ENCODE data around the gene DPP7.
A peak's percentile ranks its signal among the peaks of the same experiment; 100 is the strongest.
"Not testable (repeated sequence)": the region's sequence is repeated elsewhere in the genome, so short reads cannot be mapped to it uniquely, and the experiment has no call there.

Gene DPP7

DNA sequence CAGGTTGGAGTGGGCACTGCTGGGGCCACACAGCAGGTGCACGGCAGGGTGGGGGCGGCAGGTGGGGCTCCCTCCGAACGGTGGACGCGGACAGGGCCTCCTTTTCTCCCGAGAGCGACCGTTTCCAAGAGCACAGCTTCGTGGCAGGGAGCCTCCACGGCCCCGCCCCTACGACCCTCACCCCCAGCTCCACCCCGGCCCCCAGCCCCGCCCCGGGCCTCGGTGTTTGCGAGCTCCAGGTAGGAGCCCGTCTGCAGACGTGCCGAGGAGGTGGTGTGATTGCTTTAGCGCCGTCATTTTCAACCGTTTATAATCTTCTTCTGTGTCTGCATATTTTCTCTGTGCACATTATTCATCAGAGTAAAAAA, 33.2 kb upstream of the DPP7 start:
- no peak for DNase-seq

DNA sequence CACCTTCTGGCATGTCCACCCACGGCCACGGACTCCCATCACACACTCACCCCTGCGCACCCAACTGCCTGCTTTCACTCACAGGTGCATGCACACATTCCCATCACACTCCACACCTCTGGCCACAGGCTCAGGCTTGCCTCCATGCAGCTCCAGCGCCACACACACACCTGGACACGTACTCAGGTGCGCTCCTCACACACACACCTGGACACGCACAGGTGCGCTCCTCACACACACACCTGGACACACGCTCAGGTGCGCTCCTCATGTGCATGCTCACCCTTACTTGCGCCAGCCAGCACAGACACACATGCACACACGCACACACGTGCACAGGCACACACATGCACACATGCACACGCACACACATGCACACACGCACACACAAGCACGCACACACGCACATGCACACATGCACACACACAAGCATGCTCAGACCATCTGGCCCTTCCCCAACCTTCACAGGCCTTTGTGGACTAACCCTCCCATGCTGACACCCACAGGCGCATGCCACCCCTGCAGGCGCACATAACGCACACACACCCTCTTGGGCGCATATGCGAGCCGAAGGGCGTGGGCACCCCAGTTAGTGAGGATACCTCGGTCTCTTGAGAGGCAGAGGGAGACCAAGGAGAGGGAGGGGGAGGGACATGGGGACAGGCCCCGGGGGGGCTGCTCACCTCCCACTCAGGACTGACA, 32.7 kb upstream of the DPP7 start:
- no peak for DNase-seq

DNA sequence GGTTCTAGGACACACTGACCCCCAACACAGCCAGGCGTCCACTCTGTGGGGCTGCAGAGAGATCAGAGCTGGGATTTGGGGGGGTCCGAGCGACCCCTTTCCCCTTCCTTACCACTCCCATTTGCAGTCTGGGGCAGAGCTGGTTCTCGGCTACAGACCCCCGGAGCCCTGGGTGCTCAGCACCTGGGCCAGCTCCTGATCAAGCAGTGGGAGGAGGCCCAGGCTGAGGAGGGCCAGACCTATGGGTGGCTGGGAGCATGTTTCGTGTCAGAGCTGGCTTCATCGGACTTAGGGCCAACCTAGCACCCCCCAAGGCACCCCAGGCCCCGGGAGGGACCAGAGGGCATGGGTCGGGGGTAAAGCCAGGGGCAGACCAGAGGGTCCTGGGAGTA, 32.0 kb upstream of the DPP7 start:
- no peak for DNase-seq

DNA sequence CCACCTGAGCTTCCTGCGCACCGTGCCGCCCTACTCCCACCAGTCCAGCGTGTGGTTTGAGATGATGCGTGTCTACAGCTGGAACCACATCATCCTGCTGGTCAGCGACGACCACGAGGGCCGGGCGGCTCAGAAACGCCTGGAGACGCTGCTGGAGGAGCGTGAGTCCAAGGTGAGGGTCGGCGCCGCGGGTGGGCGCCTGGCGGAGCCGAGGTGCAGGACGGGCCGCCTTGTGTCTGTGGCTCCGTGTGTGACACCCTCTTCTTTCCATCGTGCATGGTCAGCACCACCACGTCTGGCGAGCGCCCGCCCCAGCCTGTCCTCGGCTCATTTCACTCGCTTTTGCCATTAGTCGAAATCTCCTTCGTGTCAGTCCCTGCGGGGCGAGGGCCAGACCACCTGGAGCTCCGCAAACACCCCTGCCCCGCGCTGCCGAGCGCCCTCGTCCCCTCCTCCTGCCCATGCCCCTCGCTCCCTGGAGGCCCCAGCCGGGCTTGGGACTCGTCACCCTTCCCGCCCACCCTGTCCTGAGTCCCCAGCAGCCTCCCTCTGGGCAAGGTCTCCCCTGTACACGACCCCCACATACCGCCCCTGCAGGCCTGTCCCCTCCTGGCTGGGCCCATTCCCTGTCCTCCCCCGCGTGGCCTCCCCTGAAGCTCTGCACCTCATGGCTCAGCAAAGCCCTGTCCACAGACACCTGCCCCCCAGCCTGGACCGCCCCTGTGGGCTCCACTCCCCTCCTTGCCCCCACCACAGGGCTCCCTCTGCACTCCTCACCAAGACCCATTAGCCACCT, 31.4 kb upstream of the DPP7 start:
- no peak for DNase-seq

DNA sequence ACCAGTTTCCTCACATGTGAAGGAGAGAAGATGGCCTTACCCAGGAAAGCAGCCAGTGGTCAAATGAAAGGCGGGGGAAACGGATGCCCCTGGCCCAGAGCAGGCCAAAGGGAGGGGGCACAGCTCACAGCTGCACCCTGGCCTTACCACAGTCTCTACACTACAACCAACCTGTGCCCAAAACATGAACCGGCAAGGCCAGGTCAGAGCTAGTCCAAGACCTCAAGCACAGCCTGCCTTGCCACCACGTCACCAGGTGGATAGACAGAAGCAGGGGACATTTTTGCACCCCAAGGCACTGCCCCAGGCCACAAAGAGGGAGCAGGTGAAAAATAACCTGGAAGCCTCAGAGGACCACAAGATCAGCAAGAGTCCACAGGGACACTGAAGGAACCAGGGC, 28.9 kb upstream of the DPP7 start:
- DNase-seq = no peak

DNA sequence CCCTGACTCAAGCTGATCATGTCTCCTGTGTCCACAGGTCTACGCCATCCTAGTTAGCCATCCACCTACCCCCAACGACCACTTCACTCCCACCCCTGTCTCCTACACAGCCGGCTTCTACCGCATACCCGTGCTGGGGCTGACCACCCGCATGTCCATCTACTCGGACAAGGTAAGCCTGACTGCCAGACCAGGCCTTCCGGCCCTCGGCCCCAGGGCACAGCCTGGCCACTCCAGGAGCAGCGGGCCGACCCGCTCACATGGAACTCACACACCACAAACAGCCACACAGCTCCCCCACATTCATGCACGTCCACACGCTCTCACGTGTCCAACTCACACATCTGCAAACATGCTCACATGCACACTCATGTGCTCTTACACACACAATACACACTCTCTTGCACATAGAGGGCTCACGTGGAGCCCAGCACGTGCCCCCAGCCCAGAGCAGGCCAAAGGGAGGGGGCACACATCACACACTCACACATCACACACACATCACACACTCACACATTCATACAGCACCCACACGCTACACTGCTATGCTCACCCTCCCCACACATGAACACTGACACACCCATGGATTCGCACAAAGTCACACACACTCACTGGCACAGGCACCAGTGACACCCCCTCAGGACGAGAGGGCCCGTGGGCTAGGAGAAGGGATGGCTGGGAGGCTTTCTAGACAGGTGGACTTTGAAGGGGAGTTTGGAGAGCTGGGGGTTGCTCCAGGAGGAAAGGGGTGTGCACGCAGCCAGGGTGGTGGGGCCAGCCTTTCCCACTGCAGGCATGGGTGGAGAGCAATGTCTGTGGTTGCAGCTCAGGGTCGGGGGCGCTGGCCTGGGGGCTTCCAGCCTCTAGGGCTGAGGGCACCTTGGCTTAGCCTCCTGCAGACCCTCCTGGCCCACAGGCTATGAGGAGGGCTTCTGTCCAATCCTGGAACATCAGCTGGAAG, 27.7 kb upstream of the DPP7 start:
- no peak for DNase-seq

DNA sequence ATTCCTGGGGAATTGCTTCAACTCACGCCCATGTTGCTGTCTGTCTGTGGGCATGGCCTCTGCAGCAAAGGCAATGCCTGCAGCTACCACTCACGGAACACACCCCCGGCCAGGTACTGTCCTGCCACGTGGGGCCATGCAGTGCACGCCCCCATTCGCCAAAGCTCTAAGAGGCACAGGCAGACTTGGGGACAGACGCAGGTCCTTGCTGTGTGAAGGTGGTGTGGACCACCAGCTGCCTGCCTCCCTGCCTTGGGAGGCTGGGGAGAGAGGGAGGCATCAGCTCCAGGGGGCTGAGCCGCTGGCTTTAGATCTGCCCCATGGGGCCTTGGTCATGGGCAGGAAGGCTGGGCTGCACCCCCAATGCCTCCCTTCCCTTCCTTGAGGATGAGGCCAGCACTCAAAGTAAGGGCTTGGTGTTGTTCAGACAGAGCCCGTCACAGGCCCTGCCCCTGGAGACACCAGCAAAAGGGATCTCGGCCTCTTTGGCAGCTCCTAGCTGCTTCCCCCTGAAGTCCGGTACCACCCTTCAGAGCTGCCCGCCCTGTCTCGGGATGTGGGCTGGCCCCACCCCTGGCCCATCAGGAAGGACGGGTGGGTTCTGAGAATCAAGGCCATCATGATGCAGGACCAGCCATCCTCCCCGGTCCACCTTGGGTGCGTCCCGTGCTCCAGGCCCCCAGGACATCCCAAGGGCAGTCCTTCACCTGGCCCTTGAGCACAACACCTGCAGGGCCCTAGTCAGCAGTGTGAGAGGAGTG, 26.7 kb upstream of the DPP7 start:
- no peak for DNase-seq

DNA sequence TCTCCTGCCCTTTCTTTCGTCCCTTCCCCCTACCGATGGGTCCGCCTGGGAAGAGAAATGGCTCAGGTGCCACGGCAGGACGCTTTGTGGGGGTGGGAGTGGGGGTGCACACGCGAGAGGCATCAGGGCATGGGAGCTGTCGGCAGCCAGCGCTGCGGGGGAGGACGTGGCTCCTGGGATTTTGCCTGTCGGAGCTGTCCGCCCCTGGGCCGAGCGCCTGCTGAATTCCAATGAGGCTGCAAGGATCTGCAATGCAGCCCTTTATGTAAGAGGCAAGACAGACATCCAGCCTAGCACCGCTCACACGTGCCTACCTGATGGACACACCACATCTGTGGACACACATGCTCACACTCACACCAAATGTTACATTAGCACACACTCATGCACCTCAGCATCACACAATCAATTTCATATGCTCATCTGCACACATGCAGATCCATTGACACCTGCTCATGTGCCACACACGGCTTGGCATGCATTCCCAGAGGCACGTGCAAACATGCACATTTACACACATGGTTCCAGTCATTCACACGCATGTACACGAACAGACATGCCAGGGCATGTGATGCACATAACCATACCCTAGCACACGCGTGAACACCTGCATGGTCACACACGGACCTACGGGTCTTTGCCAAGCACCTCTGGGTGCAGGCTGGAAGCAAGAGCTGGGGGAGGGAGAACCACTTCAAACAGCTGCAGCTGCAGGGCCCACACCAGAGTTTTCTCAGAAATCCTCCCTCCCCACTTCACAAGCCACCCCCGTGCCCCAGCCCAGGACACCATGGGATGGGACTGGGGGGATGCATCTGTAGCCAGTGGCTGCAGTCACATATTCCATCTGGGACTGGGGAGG, 25.8 kb upstream of the DPP7 start:
- no peak for DNase-seq

DNA sequence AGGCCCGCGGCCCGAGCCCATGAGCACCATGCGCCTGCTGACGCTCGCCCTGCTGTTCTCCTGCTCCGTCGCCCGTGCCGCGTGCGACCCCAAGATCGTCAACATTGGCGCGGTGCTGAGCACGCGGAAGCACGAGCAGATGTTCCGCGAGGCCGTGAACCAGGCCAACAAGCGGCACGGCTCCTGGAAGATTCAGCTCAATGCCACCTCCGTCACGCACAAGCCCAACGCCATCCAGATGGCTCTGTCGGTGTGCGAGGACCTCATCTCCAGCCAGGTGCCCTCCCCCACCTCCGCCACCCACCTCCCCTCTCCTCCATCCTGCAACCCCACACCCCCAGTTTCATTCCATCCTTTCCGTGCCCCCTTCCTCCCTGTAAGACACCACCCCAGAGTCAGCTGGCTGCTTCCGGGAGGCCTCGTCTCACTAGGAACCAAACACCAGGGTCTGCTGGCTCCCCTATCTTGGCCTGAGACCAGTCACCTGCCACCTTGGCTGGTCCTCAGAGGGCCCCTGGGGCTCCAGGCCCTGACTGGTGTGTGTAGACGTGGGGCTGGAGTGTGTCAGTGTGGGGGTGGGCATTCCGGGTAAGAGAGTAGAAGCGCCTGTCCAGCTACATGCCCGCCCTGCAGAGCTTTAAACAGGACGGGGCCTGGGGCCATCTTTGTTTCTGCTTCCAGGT, 25.1 kb upstream of the DPP7 start:
- DNase-seq = no peak

DNA sequence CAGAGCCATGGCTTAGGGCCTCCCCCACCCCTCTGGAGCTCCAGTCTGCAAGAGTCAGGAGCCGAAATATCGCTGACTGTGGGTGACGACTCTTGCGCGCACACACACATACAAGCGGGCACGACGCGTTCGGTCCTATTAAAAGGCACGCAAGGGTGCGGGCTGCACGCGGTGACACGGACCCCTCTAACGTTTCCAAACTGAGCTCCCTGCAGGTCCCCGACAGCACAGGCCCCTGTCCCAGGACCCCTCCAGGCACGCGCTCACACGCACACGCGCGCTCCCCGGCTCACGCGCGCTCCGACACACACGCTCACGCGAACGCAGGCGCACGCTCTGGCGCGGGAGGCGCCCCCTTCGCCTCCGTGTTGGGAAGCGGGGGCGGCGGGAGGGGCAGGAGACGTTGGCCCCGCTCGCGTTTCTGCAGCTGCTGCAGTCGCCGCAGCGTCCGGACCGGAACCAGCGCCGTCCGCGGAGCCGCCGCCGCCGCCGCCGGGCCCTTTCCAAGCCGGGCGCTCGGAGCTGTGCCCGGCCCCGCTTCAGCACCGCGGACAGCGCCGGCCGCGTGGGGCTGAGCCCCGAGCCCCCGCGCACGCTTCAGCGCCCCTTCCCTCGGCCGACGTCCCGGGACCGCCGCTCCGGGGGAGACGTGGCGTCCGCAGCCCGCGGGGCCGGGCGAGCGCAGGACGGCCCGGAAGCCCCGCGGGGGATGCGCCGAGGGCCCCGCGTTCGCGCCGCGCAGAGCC, 24.4 kb upstream of the DPP7 start, which contains the start of gene GRIN1:
TSS of gene GRIN1 (plus strand) at position 433 of the 746 bp plus-strand sequence. CDS start 333 bp downstream, outside the sequence.
- DNase-seq = no peak

DNA sequence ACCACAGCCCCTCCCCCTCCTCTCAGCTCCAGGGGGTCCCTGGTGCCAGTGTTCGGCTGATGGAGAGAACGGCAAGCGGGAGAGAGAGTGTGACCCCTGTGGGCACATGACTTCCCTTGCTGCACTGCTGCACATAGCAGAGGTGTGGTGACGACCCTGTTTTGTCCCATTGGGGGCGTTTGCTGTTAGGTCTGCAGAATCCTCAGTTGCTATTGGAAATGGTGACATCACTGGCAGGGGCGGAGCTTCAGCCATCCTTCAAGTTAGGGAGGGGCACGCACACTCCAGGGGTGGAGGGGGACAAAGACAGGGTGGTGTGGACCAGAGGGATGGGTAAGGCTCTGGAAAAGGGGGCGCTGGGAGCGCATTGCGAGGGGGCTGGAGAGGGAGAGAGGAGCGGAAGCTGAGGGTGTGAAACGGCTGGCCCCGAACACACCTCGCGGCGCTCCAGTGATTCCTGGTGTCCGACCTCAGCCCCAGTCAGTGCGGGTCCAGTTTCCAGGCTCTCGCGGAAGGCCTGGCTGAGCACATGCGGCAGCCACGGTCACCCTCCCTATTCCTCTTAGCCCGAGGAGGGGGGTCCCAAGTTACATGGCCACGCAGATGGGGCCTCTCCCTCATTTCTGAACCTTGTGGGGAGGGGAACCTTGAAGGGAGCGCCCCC, 23.7 kb upstream of the DPP7 start:
- DNase-seq = peak; percentile 4

DNA sequence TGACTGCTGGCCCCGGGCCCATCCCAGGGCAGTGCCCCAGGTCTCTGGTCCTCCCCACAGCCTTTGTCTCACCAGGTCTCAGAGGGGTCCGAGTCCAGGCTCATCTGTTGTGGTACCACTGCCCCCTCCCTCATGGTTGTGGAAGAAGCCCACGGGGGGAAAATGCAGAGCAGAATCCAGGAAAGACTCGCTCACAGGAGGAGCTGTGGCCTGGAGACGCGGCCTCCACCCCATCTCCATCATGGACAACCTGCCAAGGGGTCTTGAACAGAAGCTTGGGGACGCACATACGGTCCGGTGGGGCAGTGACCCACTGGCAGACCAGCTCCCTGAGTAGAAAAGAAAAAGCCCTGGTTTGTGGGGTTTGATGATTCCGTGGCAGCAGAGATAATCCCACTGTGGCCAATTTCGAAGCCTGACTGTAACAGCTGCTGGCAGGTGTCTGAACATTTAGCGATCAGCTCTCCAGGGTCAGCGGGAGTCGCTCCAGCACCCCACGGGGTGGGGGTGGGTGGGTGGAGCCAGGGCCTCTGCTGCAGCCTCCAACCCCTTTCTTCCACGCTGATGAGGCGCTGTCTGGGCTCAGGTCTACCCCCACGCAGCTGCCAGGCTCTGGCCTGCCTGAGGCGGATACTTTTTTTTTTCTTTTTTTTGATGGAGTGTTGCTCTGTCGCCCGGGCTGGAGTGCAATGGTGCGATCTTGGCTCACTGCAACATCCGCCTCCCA, 22.5 kb upstream of the DPP7 start:
- DNase-seq = no peak

DNA sequence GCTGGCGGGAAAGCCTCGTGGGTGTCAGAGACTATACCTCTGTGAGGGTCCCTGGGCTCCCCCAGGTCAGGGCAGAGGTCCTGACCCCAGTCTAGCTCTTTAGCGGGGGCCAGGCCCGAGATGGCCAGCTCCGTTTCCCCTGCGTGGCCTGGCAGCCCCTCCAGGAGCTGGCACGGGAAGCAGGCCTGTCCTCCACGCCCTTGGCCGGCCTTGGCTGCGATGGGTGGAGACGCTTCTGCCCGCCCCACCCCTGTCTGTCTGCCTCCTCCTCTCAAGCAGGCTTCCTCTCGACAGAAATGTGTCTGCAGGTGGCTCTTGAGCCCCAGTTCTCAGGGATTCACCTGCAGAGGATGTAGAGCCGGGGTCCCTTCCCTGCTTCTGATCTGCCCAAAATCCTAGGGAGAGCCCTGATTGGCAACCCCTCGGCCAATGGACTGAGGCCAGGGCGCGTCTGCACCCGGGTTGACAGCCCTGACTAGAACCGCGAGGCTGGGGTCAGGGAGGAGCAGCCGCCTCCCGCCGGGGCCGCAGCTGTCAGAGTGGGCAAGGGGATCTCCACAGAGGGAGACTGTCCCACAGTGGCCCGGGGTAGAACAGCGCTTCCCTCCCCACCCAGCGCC, 21.8 kb upstream of the DPP7 start:
- DNase-seq = no peak

DNA sequence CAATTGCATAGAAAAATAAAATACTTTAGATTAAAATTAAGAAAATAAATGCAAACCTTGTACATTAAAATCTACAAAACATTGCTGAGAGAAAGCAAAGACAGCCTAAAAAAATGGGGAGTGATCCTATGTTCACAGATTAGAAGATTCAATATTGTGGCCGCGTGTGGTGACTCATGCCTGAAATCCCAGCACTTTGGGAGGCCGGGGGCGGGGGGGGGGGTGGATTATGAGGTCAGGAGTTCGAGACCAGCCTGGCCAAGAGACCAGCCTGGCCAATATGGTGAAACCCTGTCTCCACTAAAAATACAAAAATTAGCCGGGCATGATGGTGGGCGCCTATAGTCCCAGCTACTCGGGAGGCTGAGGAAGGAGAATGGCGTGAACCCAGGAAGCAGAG, 20.6 kb upstream of the DPP7 start:
- DNase-seq = not testable (repeated sequence)

DNA sequence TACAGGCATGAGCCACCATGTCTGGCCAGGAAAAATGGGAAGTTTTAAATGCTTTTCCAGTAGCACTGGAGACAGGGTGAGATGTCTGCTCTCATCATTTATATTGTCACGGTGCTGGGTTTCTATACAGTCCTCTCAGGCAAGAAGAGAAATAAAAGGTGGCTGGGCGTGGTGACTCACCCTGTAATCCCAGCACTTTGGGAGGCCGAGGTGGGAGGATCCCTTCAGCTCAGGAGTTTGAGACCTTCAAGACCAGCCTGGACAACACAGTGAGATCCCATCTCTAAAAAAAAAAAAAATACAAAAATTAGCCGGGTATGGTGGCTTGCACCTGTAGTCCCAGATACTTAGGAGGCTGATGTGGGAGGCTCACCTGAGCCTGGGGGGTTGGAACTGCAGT, 19.7 kb upstream of the DPP7 start:
- DNase-seq = no peak

DNA sequence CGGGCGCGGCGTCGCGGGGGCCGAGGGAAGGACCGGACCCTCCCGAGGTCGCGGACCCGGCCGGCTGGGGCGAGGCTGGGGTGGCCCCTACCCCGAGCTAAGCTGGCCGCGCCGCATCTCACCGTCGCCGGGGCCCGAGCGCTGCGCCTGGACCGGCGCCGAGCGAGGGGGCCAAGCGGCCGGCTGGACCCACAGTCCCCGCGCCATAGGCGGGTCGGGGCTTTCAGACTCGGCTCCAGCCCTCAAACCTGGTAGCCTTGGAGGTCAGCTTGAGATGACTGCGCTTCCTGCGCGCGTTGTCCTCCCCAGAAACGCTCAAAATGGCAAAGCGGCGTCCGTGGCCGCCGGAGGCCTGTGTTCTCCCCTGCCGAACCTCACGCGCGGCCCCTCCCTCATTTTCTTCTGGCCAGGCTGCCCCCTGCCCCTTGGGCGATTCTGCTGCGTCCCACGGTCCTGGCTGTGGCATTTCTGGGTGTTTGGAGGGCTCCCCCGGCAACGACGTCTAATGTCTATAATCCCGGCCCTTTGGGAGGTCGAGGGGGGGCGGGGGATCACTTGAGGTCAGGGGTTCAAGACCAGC, 15.7 kb upstream of the DPP7 start:
- DNase-seq = no peak

DNA sequence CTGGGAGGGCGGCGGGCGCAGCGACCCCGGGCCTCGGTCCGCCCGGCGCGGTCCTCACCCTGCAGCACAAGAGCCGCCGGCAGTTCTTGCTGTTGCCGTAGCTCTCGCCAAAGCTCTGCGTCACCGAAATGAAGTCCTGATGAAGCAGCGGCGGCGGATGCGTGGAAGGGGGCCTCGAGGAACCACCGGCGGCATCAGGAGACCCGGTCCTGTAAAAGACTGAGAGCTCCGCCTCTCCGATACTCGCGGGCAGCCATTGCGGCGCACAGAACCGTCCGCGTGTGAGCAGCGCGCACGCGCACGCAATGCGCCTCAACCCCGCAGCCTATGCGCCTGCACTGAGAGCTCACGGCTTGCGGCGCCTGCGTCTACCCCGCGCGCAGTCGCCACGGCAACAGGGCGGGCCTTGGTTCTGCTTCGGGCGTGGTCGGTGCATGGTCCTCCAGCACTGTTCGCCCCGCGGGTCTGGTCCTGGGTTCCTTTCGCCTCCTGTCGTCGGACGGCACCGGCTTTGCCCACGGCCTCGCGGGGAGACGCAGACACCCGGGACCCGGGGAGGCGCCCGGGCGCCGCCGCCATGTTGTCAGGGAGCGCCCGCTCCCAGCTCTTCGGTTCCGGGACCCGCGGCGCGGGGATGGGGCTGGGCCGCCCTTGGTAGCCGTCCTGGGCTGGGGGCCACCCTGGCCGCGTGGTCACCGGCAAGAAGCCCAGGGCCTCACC, 15.1 kb upstream of the DPP7 start:
- DNase-seq = peak; percentile 86
